GM10248 (cell line): ENCODE measurements around the gene SGMS1.
A peak's percentile ranks its signal among the peaks of the same experiment; 100 is the strongest.

Source experiments
- CTCF ChIA-PET: fragments of 300-600 bp; sonication (Branson Sonifier 250); formaldehyde crosslinking; extraction: SDS; loops from one replicate; lab custom pipeline; 2021; ENCODE audit warnings: antibody characterized with exemption; lab: Yijun Ruan, JAX
- POLR2A ChIA-PET: fragments of 350-650 bp; sonication (Branson Sonifier 250); formaldehyde crosslinking; extraction: SDS; loops from one replicate; lab custom pipeline; 2020; ENCODE audit warnings: antibody characterized with exemption; lab: Yijun Ruan, JAX
- DNase-seq: peaks from one replicate; pipeline ENCODE4 v3.0.0; 2012; ENCODE audit errors: extremely low spot score
- CTCF ChIP-seq: IDR thresholded peaks from 2 replicates; pipeline ENCODE4 v1.5.1; 2012; ENCODE audit warnings: mild to moderate bottlenecking, low read depth; ENCODE audit errors: extremely low read depth, missing control alignments, control extremely low read depth

SGMS1 gene

GRCh38 chr10:50544095-50544856, 79.5 kb downstream of the SGMS1 start:
- TF ChIP-seq CTCF: no peak
- ChIA-PET CTCF (interaction anchor here (0.7 to 2.0 kb wide), 10 partner anchors 9 to 110 kb away, joined by 3 to 8 read pairs (median 4); no protein-coding TSS in a partner anchor), POLR2A (no interaction called here)
- DNase-seq: no peak

GRCh38 chr10:50542871-50543270, 80.9 kb downstream of the SGMS1 start:
- TF ChIP-seq CTCF: no peak
- ChIA-PET CTCF (interaction anchor here (1.4 to 1.5 kb wide), 2 partner anchors 10 to 12 kb away, joined by 4 to 5 read pairs; no protein-coding TSS in a partner anchor), POLR2A (no interaction called here)
- no peak for DNase-seq

DNA sequence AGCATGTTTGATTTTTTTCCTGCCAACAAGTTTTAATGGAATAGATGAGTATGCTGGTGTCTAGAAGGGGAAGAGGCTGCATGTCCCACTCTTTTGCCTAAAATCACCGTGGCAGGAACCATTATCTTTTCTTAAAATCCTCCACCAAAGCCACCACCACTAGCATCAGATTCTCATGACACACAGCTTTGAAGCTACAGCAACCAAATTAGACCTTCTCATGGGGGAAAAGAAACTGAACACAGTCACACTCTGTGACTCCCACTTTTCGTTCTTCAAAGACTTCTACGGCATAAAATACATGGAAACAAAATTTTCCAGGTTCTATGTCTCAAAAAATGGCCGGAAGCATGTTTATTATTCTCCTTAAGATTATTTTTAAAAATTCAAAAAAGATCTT, 81.8 kb downstream of the SGMS1 start:
- DNase-seq: peak; percentile 39
- ChIA-PET POLR2A (no interaction called here), CTCF (no interaction called here)
- TF ChIP-seq CTCF: no peak

DNA sequence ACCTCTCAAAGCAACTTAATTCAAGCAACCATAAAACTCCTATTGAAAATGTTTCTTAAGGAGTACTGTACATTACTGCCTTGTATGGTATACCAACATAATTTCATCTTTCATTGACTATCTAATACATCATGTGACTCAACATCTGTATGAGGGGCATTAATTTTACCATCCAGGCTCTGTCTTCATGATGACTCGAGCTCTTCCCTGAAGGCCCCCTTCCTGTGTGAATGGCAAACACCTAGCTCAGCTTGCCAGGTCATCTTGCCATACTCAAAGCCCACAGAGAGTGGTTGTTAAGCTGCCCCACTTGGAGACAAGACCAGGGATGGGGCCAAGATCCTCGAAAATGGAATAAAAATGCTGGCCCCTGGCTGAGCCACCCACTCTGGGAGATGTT, 82.4 kb downstream of the SGMS1 start:
- TF ChIP-seq CTCF: no peak
- ChIA-PET POLR2A (no interaction called here), CTCF (no interaction called here)
- DNase-seq: no peak

GRCh38 chr10:50540826-50541122, 83.0 kb downstream of the SGMS1 start:
- CTCF ChIA-PET: no interaction called here
- POLR2A ChIA-PET: no interaction called here
- DNase-seq: no peak
- no peak for TF ChIP-seq CTCF

GRCh38 chr10:50540069-50540825, 83.5 kb downstream of the SGMS1 start:
- DNase-seq: peak; percentile 26
- no peak for TF ChIP-seq CTCF
- ChIA-PET POLR2A (no interaction called here), CTCF (no interaction called here)
